Epithelial cell of esophagus (primary cell): ENCODE measurements around the gene TTC33.
A peak's percentile ranks its signal among the peaks of the same experiment; 100 is the strongest.

Experiments
- DNase-seq: peaks from one replicate; pipeline ENCODE4 v3.0.0; 2010; ENCODE audit warnings: low read depth
- H3K4me3 ChIP-seq: 2 replicates; pipeline ENCODE4 v1.5.1; 2011; ENCODE audit warnings: mild to moderate bottlenecking, low read length, control low read depth
- TF ChIP-seq, protein P1 (sequence below): IDR thresholded peaks from 2 replicates; pipeline ENCODE4 v1.5.1; 2011; ENCODE audit warnings: low read depth, mild to moderate bottlenecking, low read length, control low read depth, inconsistent platforms; ENCODE audit not compliant: insufficient read depth; ENCODE audit errors: missing control alignments

Gene TTC33

GRCh38 chr5:40619421-40619820 lies 136.3 kb downstream of the TTC33 start:
- no peak overlapping the region for H3K4me3 ChIP-seq
- peak; percentile 12 for DNase-seq
- TF ChIP-seq, protein P1, sequence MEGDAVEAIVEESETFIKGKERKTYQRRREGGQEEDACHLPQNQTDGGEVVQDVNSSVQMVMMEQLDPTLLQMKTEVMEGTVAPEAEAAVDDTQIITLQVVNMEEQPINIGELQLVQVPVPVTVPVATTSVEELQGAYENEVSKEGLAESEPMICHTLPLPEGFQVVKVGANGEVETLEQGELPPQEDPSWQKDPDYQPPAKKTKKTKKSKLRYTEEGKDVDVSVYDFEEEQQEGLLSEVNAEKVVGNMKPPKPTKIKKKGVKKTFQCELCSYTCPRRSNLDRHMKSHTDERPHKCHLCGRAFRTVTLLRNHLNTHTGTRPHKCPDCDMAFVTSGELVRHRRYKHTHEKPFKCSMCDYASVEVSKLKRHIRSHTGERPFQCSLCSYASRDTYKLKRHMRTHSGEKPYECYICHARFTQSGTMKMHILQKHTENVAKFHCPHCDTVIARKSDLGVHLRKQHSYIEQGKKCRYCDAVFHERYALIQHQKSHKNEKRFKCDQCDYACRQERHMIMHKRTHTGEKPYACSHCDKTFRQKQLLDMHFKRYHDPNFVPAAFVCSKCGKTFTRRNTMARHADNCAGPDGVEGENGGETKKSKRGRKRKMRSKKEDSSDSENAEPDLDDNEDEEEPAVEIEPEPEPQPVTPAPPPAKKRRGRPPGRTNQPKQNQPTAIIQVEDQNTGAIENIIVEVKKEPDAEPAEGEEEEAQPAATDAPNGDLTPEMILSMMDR, result no peak

GRCh38 chr5:40618926-40619325 lies 136.8 kb downstream of the TTC33 start:
- TF ChIP-seq, protein P1, result no peak
- H3K4me3 ChIP-seq, result no peak overlapping the region
- DNase-seq, result no peak

DNA sequence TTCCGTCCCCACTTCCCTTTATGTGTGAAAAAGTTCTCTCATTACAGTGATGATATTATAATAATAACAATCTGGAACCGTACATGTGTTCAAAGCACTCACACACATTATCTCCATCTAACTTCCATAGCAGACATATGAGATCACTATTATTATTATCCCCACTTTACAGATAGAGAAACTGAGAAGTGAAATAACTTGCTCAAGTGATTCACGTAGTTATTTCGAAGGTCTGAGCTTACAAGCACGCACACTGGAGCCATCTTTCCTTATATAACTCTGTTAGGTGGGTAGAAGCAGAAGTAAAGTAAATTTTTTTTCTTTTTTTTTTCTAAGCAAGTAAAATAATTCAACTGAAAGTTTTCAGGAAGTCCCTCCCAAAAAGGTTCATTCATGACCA lies 139.0 kb downstream of the TTC33 start:
- no peak for DNase-seq
- no peak overlapping the region for H3K4me3 ChIP-seq
- TF ChIP-seq, protein P1, result no peak

DNA sequence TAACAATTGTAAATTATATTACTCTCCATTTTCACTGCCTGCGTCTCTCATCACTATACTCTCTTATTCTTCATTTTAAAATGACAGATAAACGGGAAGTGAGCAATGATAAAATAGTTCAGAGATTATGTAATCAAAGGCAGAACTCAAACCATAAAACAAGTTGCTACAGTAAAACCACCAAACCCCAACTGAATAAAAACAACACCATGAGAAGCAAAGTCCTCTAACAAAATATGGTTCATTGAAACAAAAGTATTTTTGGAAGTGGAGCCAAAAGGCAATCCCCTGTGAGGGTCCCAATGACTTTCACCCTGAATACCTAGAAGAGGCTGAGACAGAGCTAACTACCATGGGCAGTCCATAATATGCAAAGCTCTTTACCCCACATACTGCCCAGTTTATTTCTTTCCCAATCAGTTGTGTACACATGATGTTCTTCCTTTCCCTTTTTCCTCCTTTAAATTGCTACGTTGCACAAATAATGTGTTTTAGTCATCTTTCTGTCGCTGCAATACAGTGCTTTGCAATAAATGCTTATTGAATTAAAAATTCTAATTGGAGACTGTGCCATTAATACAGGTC lies 140.1 kb downstream of the TTC33 start:
- peak; percentile 61 for DNase-seq
- H3K4me3 ChIP-seq, result no peak overlapping the region
- TF ChIP-seq, protein P1, result no peak

DNA sequence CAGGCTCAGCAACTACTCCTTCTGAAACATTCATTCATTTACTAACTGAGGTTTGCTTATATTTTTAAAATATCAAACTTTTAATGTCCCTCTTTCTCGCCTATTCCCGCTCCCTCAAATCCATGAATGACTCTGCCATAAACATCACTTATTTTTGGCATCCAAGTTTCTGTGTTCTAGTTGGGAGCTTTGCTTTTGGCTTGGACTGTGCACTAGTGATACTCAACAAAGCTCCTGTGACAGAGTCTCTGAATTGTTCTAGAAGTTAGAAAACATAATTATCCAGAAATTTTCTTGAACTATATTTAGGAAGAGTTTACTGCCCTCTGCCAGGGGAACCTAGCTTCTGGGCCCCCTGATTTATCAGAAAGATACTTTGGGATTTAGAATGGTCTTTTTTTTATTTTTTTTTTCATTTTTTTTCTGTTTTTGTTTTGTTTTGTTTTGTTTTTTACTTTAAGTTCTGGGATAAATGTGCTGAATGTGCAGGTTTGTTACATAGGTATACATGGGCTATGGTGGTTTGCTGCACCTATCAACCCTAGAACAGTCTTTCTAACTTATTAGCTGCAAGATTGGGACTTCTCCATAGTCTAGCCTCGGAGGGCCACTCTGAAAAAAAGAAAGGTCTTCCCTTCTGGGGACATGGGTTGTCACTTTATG lies 140.7 kb downstream of the TTC33 start:
- H3K4me3 ChIP-seq, result no peak overlapping the region
- TF ChIP-seq, protein P1, result no peak
- DNase-seq, result no peak

DNA sequence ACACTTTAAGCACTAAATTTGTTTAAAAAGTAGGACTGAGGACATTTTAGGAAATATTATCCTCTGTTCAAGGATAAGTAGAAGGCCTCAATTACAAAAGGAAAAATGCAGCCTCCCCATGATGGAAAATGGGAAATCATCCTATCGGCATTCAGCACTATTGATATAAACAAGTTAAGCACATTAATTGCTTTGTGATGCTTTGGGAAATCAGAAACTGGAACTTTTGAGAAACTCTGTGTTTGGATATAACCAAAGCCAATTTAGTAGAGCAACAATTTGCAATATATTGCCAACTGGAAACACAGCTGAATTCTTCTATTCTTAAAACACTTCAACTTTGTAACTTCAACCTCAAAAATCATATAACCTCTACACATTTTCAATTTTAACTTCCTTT lies 141.3 kb downstream of the TTC33 start:
- no peak for DNase-seq
- H3K4me3 ChIP-seq, result no peak overlapping the region
- TF ChIP-seq, protein P1, result no peak

DNA sequence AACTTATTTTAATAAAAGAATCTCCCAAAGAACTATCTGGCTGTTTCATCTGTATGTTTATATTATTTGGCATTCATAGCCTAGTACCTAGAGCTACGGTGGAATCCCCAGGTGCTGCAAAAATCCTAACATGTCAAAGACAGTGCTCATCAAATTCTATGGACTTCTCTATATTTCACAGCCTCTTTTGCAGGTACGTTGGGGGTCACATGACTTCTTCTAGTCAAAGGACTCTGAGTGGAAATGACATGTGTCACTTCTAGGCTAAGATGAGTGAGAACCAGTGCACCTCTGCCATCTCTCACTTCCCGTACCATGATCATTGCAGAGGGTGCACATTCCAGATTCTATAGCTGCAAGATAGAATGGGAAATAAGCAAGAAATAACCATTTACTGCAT lies 148.6 kb downstream of the TTC33 start:
- no peak for DNase-seq
- no peak overlapping the region for H3K4me3 ChIP-seq
- TF ChIP-seq, protein P1, result no peak
